OCI-LY7 (cell line): ENCODE results near the gene CUEDC1. TPM values are rescaled to one million over a fixed set of nuclear protein-coding genes. Genes with fewer than 3 reads are reported as not detected.

Experiments used
- BruUV-seq: library from RNA; stranded (reverse); fragments of 400-500 nt; replicated peaks from 2 replicates; lab custom pipeline; 2021; lab: Mats Ljungman, UMichigan
- CTCF ChIA-PET: fragments of 300-600 bp; sonication (Branson Sonifier 250); formaldehyde crosslinking; loops from one replicate; lab custom pipeline; 2022; ENCODE audit warnings: antibody characterized with exemption; ENCODE audit not compliant: unreplicated experiment; lab: Charles Lee
- POLR2A ChIA-PET: fragments of 300-600 bp; sonication (Branson Sonifier 250); formaldehyde crosslinking; loops from one replicate; lab custom pipeline; 2022; ENCODE audit warnings: antibody characterized with exemption; lab: Charles Lee
- DNase-seq: peaks from one replicate; pipeline ENCODE4 v3.0.0-alpha.2; 2015; ENCODE audit warnings: low spot score
- H2AFZ ChIP-seq: fragments of 200-600 bp; sonication (generic), shearing (Covaris generic); 2 replicates; pipeline ENCODE4 v1.6.1; 2014; ENCODE audit warnings: mild to moderate bottlenecking, antibody characterized with exemption, low read length, moderate library complexity
- H3K27ac ChIP-seq: fragments of 200-600 bp; sonication (generic); 2 replicates; pipeline ENCODE4 v1.5.1; 2014; ENCODE audit warnings: mixed run types, low read depth, mild to moderate bottlenecking, moderate library complexity, low read length, inconsistent platforms; ENCODE audit not compliant: poor library complexity, severe bottlenecking
- H3K36me3 ChIP-seq: fragments of 200-600 bp; sonication (generic); 2 replicates; pipeline ENCODE4 v1.6.1; 2014; ENCODE audit warnings: mild to moderate bottlenecking, antibody characterized with exemption, low read length, moderate library complexity, mixed read lengths; ENCODE audit not compliant: insufficient read depth
- H3K4me1 ChIP-seq: fragments of 200-600 bp; sonication (generic); 2 replicates; pipeline ENCODE4 v1.5.1; 2014; ENCODE audit warnings: mild to moderate bottlenecking, low read length; ENCODE audit not compliant: insufficient read depth, poor library complexity, severe bottlenecking
- H3K4me2 ChIP-seq: fragments of 200-600 bp; sonication (generic); 2 replicates; pipeline ENCODE4 v1.6.1; 2014; ENCODE audit warnings: mild to moderate bottlenecking, low read length
- H3K4me3 ChIP-seq: fragments of 200-600 bp; sonication (generic); 2 replicates; pipeline ENCODE4 v1.5.1; 2014; ENCODE audit warnings: mild to moderate bottlenecking, low read depth, low read length; ENCODE audit not compliant: poor library complexity, severe bottlenecking
- H3K79me2 ChIP-seq: fragments of 200-600 bp; sonication (generic); 2 replicates; pipeline ENCODE4 v1.6.1; 2016; ENCODE audit warnings: low read depth, mild to moderate bottlenecking, low read length, moderate library complexity, mixed read lengths; ENCODE audit not compliant: insufficient read depth
- H3K9me2 ChIP-seq: fragments of 200-600 bp; sonication (generic); 2 replicates; pipeline ENCODE4 v1.6.1; 2016; ENCODE audit warnings: mild to moderate bottlenecking, low read length, mixed read lengths; ENCODE audit not compliant: insufficient read depth
- H3K9me3 ChIP-seq: fragments of 200-600 bp; sonication (generic); 2 replicates; pipeline ENCODE4 v1.6.1; 2014; ENCODE audit warnings: mild to moderate bottlenecking, mixed run types, low read length, mixed read lengths
- H4K20me1 ChIP-seq: fragments of 200-600 bp; sonication (generic); 2 replicates; pipeline ENCODE4 v1.6.1; 2014; ENCODE audit warnings: mild to moderate bottlenecking, antibody characterized with exemption, low read length, moderate library complexity, mixed read lengths; ENCODE audit not compliant: insufficient read depth
- EZH2phosphoT487 ChIP-seq: fragments of 200-600 bp; sonication (generic); IDR thresholded peaks from 2 replicates; pipeline ENCODE4 v1.6.1; 2018; ENCODE audit warnings: low read depth, borderline replicate concordance, mild to moderate bottlenecking, mixed run types, antibody characterized with exemption, low read length, moderate library complexity, mixed read lengths
- intact Hi-C: fragments of 100-400 bp; cut with micrococcal nuclease; formaldehyde crosslinking; loops from one replicate; pipeline ENCODE4 v1.10.0; 2022; ENCODE audit not compliant: unreplicated experiment
- total RNA-seq, 2 experiments: library from RNA; depleted of rRNA in 1 of 2; stranded (reverse); fragments of >200 nt in 1 of 2; shearing (Covaris generic) in 1 of 2; gene quantifications; 2 replicates each; pipeline ENCODE4 v1.2.3, GENCODE V29; 2014 to 2022
- TF ChIP-seq, protein P1 (sequence below): fragments of 200-600 bp; sonication (generic); conservative IDR thresholded peaks from 2 replicates; pipeline ENCODE4 v1.5.1; 2014; ENCODE audit warnings: mild to moderate bottlenecking, antibody characterized with exemption, low read length, moderate library complexity, mixed read lengths

The CUEDC1 gene
- total RNA-seq, 2 experiments from 2014 or later: 0.74 TPM; not detected in 1

DNA sequence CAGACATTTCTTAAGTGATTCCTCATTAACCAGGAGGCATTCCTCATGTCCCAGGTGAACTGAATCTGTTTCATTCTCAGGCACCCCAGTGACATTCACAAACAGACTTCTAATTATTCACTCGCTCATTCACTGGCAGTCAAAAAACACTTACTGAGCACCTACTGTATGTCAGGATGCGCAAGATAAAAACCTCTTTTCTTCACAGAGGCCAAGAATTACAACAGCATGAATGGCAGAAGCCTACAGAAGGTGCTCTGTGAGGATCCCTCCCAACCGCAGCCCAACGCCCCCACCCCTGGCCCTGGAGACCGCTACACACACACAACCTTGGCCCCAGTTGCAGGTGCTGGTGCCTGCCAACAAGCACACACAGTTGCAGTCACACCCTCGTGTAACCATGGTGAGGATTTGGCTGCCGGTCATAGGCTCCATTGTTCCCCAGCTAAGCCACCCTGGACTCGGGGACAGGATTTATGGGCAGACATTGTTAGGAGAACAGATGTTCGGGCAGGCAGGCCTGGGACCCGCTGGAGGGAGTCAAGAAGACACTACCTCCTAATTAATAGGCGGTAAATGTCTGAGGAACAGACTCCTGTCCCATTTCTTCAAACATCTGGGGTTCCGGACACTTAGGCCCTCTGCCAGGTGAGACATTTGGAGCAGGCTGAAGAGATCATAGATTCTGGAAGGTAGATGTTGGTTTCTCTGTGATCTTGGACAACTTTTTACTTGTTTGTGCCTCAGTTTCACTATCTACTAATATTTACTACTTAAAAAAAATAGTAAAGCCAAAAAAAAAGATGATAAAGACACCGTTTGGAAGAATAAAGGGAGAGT lies 43.2 kb downstream of the CUEDC1 start:
- H3K27ac ChIP-seq: no peak overlapping the region
- no TSS peak for BruUV-seq
- TF ChIP-seq, protein P1, sequence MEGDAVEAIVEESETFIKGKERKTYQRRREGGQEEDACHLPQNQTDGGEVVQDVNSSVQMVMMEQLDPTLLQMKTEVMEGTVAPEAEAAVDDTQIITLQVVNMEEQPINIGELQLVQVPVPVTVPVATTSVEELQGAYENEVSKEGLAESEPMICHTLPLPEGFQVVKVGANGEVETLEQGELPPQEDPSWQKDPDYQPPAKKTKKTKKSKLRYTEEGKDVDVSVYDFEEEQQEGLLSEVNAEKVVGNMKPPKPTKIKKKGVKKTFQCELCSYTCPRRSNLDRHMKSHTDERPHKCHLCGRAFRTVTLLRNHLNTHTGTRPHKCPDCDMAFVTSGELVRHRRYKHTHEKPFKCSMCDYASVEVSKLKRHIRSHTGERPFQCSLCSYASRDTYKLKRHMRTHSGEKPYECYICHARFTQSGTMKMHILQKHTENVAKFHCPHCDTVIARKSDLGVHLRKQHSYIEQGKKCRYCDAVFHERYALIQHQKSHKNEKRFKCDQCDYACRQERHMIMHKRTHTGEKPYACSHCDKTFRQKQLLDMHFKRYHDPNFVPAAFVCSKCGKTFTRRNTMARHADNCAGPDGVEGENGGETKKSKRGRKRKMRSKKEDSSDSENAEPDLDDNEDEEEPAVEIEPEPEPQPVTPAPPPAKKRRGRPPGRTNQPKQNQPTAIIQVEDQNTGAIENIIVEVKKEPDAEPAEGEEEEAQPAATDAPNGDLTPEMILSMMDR: no peak
- no peak for TF ChIP-seq EZH2phosphoT487
- intact Hi-C loops: no loop called here
- no peaks in the 10 kb centered on the region for H3K9me2 ChIP-seq
- DNase-seq: no peak
- H3K4me1 ChIP-seq: peaks cover 7% of the 10 kb centered on the region
- H2AFZ ChIP-seq: no peak overlapping the region
- ChIA-PET CTCF (no interaction called here), POLR2A (interaction anchor here (0.7 kb wide), 1 partner anchor 19 kb away, joined by 3 read pairs; no protein-coding TSS in a partner anchor)
- no peaks in the 10 kb centered on the region for H3K36me3 ChIP-seq
- H3K4me2 ChIP-seq: no peak overlapping the region
- no peaks in the 10 kb centered on the region for H3K79me2 ChIP-seq
- no peaks in the 10 kb centered on the region for H4K20me1 ChIP-seq
- no peak overlapping the region for H3K4me3 ChIP-seq
- H3K9me3 ChIP-seq: no peaks in the 10 kb centered on the region

DNA sequence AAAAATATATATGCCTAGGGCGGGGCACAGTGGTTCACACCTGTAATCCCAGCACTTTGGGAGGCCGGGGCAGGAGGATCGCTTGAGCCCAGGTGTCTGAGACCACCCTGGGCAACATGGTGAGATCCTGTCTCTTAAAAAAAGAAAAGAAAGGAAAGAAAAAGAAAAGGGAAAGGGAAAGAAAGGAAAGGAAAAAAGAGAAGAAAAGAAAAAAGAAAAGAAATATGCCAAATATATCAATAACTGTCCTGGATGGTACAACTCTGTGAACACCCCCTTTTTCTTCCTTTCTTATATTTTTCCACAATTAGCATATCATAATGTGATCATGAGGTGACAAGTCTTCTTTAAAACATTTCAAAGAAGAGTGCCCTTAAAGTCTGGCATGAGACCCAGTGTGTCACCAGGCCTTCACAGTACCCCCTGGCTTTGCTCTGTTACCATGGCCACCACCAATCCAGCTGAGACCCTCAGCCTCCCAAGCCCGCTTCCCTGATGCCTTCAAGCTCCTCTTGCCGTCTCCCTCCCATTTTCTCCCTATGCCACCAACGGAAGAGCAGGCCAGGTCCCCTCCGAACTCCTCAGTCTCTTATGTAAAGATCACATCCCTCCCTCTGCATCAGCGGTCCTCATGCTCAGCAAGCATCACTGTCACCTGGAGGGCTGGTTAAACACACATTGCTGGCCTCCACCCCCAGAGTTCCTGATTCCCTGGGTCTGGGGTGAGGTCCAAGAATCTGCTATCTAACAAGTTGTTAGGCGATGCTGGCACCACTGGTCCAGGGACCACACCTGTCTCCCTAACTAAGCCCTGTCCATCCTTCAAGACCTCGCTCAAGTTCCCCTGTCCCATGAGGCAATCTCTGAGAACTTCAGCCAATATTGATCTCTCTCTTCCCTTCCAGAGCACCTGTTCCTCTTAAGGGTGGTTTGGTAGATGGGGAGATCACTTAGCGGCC lies 44.5 kb downstream of the CUEDC1 start:
- H4K20me1 ChIP-seq: 0 out of 2 replicates have a peak, but pooled peaks cover 3% of the 10 kb centered on the region

More for the DNA sequence above, 44.5 kb downstream of the CUEDC1 start:
- H3K27ac ChIP-seq: no peak overlapping the region
- H3K4me1 ChIP-seq: peaks cover 3% of the 10 kb centered on the region
- H3K9me3 ChIP-seq: no peaks in the 10 kb centered on the region
- no peak for DNase-seq
- TF ChIP-seq, protein P1: no peak
- no peak for TF ChIP-seq EZH2phosphoT487
- ChIA-PET POLR2A (interaction anchor here (0.7 kb wide), 1 partner anchor 17 kb away, joined by 3 read pairs; no protein-coding TSS in a partner anchor), CTCF (no interaction called here)
- intact Hi-C loops: no loop called here
- no peaks in the 10 kb centered on the region for H3K9me2 ChIP-seq
- H2AFZ ChIP-seq: no peak overlapping the region
- H3K4me2 ChIP-seq: no peak overlapping the region
- no peaks in the 10 kb centered on the region for H3K79me2 ChIP-seq
- H3K36me3 ChIP-seq: no peaks in the 10 kb centered on the region
- no TSS peak for BruUV-seq
- no peak overlapping the region for H3K4me3 ChIP-seq
